Measurements from ENCODE around the gene MCCC1.
"Not testable (repeated sequence)": the region's sequence is repeated elsewhere in the genome, so short reads cannot be mapped to it uniquely, and the experiment has no call there.

Gene MCCC1

GRCh38 chr3:183107372-183107771 is 8.1 kb upstream of the MCCC1 start:
- DNase-seq (ENCODE audit: low read depth, low spot score); H3K4me3 ChIP-seq (ENCODE audit: low read length): not testable (repeated sequence)

- H3K4me3 ChIP-seq (ENCODE audit: low read length) = no peak overlapping the region
- no peak for DNase-seq (ENCODE audit: low read depth, low spot score)
Measured at GRCh38 chr3:183106635-183107034, 7.3 kb upstream of the MCCC1 start.

GRCh38 chr3:183103950-183104349 is 4.7 kb upstream of the MCCC1 start:
- DNase-seq (ENCODE audit: low read depth, low spot score); H3K4me3 ChIP-seq (ENCODE audit: low read length): not testable (repeated sequence)

- H3K4me3 ChIP-seq (ENCODE audit: low read length); DNase-seq (ENCODE audit: low read depth, low spot score): not testable (repeated sequence)
Measured at GRCh38 chr3:183101040-183101439, 1.7 kb upstream of the MCCC1 start.

GRCh38 chr3:183100376-183100775 is 1.1 kb upstream of the MCCC1 start:
- no peak for DNase-seq (ENCODE audit: low read depth, low spot score)
- no peak overlapping the region for H3K4me3 ChIP-seq (ENCODE audit: low read length)

GRCh38 chr3:183099838-183100204 is 525 bp upstream of the MCCC1 start:
- peak overlapping the region; percentile 95 for H3K4me3 ChIP-seq (ENCODE audit: low read length)
- DNase-seq (ENCODE audit: low read depth, low spot score) = no peak

- H3K4me3 ChIP-seq (ENCODE audit: low read length) = peak overlapping the region; percentile 95
- no peak for DNase-seq (ENCODE audit: low read depth, low spot score)
Measured at GRCh38 chr3:183098536-183099025, 715 bp downstream of the MCCC1 start.

GRCh38 chr3:183094711-183095110 is 4.6 kb downstream of the MCCC1 start:
- no peak for DNase-seq (ENCODE audit: low read depth, low spot score)
- no peak overlapping the region for H3K4me3 ChIP-seq (ENCODE audit: low read length)

- H3K4me3 ChIP-seq (ENCODE audit: low read length) = no peak overlapping the region
- no peak for DNase-seq (ENCODE audit: low read depth, low spot score)
Measured at GRCh38 chr3:183092256-183092655, 7.0 kb downstream of the MCCC1 start.

- DNase-seq (ENCODE audit: low read depth, low spot score) = no peak
- H3K4me3 ChIP-seq (ENCODE audit: low read length) = no peak overlapping the region
Measured at GRCh38 chr3:183087184-183087583, 12.1 kb downstream of the MCCC1 start.

- DNase-seq (ENCODE audit: low read depth, low spot score) = peak; percentile 39
- H3K4me3 ChIP-seq (ENCODE audit: low read length) = no peak overlapping the region
Measured at GRCh38 chr3:183085634-183086390, 13.5 kb downstream of the MCCC1 start.

GRCh38 chr3:183082355-183082915 is 16.9 kb downstream of the MCCC1 start:
- DNase-seq (ENCODE audit: low read depth, low spot score) = no peak
- H3K4me3 ChIP-seq (ENCODE audit: low read length) = no peak overlapping the region

GRCh38 chr3:183081459-183082183 is 17.7 kb downstream of the MCCC1 start:
- DNase-seq (ENCODE audit: low read depth, low spot score) = no peak

GRCh38 chr3:183080628-183081027 is 18.7 kb downstream of the MCCC1 start:
- DNase-seq (ENCODE audit: low read depth, low spot score) = no peak
- H3K4me3 ChIP-seq (ENCODE audit: low read length) = no peak overlapping the region

More at GRCh38 chr3:183081459-183082183, 17.7 kb downstream of the MCCC1 start:
- H3K4me3 ChIP-seq (ENCODE audit: low read length) = no peak overlapping the region

- DNase-seq (ENCODE audit: low read depth, low spot score) = no peak
- no peak overlapping the region for H3K4me3 ChIP-seq (ENCODE audit: low read length)
Measured at GRCh38 chr3:183074881-183075280, 24.4 kb downstream of the MCCC1 start.

GRCh38 chr3:183074261-183074660 is 25.0 kb downstream of the MCCC1 start:
- H3K4me3 ChIP-seq (ENCODE audit: low read length) = no peak overlapping the region
- DNase-seq (ENCODE audit: low read depth, low spot score) = no peak

- H3K4me3 ChIP-seq (ENCODE audit: low read length) = no peak overlapping the region
- DNase-seq (ENCODE audit: low read depth, low spot score) = no peak
Measured at GRCh38 chr3:183073839-183074238, 25.5 kb downstream of the MCCC1 start.

GRCh38 chr3:183070892-183071291 is 28.4 kb downstream of the MCCC1 start:
- DNase-seq (ENCODE audit: low read depth, low spot score) = no peak

GRCh38 chr3:183069086-183069485 is 30.2 kb downstream of the MCCC1 start:
- no peak overlapping the region for H3K4me3 ChIP-seq (ENCODE audit: low read length)
- no peak for DNase-seq (ENCODE audit: low read depth, low spot score)

More at GRCh38 chr3:183070892-183071291, 28.4 kb downstream of the MCCC1 start:
- no peak overlapping the region for H3K4me3 ChIP-seq (ENCODE audit: low read length)

- not testable (repeated sequence) for DNase-seq (ENCODE audit: low read depth, low spot score); H3K4me3 ChIP-seq (ENCODE audit: low read length)
Measured at GRCh38 chr3:183066891-183067290, 32.4 kb downstream of the MCCC1 start.
